ENCODE results near the gene TMEM60.

- TF ChIP-seq EP300 (IDR thresholded peaks at IDR 0.05; ENCODE audit: low read depth) = no peak
- TF ChIP-seq CTCF (IDR thresholded peaks at IDR 0.05) = no peak
- no peak for TF ChIP-seq POLR2A (IDR thresholded peaks at IDR 0.05)
Observed at GRCh38 chr7:77753173-77753572, 45.1 kb downstream of the TMEM60 start.
